ENCODE data around the gene ADCY10. TPM values are rescaled to one million over a fixed set of nuclear protein-coding genes. Genes with fewer than 3 reads are reported as not detected.
"Not testable (repeated sequence)": the region's sequence is repeated elsewhere in the genome, so short reads cannot be mapped to it uniquely, and the experiment has no call there.

Gene ADCY10
- total RNA-seq, 4 donors from 2014 or later = not detected

- Histone ChIP-seq H3K27me3 (no peaks in the 10 kb centered on the region), H3K36me3 (no peaks in the 10 kb centered on the region), H3K4me3 (no peak overlapping the region), H3K9me3 (no peaks in the 10 kb centered on the region), H3K4me1 (no peaks in the 10 kb centered on the region), H3K27ac (no peak overlapping the region)
- WGBS = 90% methylated on average over 5 of the region's 5 CpGs
- TF ChIP-seq EP300 (IDR thresholded peaks at IDR 0.05) (no peak), POLR2AphosphoS5 (IDR thresholded peaks at IDR 0.05) (no peak), POLR2A (IDR thresholded peaks at IDR 0.05) (no peak), CTCF (IDR thresholded peaks at IDR 0.05) (no peak)
- no peak for DNase-seq (ENCODE audit: low spot score in 2 of 2)
These were observed 81.2 kb downstream of the ADCY10 start for GRCh38 chr1:167832693-167833092.

- 77% methylated on average over 5 of the region's 5 CpGs for WGBS
- DNase-seq (ENCODE audit: low spot score in 2 of 2); H3K36me3 ChIP-seq; H3K27ac ChIP-seq; H3K4me1 ChIP-seq; H3K27me3 ChIP-seq; H3K4me3 ChIP-seq; H3K9me3 ChIP-seq: not testable (repeated sequence)
These were observed 83.3 kb downstream of the ADCY10 start for GRCh38 chr1:167830668-167831067.

- no peaks in the 10 kb centered on the region for H3K36me3 ChIP-seq
- DNase-seq (ENCODE audit: low spot score in 2 of 2) = no peak
- no peaks in the 10 kb centered on the region for H3K27me3 ChIP-seq
- no peaks in the 10 kb centered on the region for H3K9me3 ChIP-seq
- no peaks in the 10 kb centered on the region for H3K4me1 ChIP-seq
- TF ChIP-seq POLR2A (IDR thresholded peaks at IDR 0.05) = no peak
- TF ChIP-seq EP300 (IDR thresholded peaks at IDR 0.05) = no peak
- TF ChIP-seq POLR2AphosphoS5 (IDR thresholded peaks at IDR 0.05) = no peak
- no peak for TF ChIP-seq CTCF (IDR thresholded peaks at IDR 0.05)
- 52% methylated on average over 2 of the region's 2 CpGs for WGBS
- H3K4me3 ChIP-seq = no peak overlapping the region
- H3K27ac ChIP-seq = no peak overlapping the region
These were observed 84.1 kb downstream of the ADCY10 start for GRCh38 chr1:167829868-167830267.

GRCh38 chr1:167826127-167826526 lies 87.8 kb downstream of the ADCY10 start:
- H3K27me3 ChIP-seq = no peaks in the 10 kb centered on the region
- TF ChIP-seq POLR2AphosphoS5 (IDR thresholded peaks at IDR 0.05) = no peak
- TF ChIP-seq EP300 (IDR thresholded peaks at IDR 0.05) = no peak
- no peak for TF ChIP-seq CTCF (IDR thresholded peaks at IDR 0.05)
- no peak for TF ChIP-seq POLR2A (IDR thresholded peaks at IDR 0.05)
- no peaks in the 10 kb centered on the region for H3K4me1 ChIP-seq
- H3K4me3 ChIP-seq = no peak overlapping the region
- 84% methylated on average over 4 of the region's 4 CpGs for WGBS
- no peaks in the 10 kb centered on the region for H3K9me3 ChIP-seq
- no peak for DNase-seq (ENCODE audit: low spot score in 2 of 2)
- no peak overlapping the region for H3K27ac ChIP-seq
- no peaks in the 10 kb centered on the region for H3K36me3 ChIP-seq

- no peak overlapping the region for H3K27ac ChIP-seq
- no peak overlapping the region for H3K4me3 ChIP-seq
- H3K9me3 ChIP-seq = no peaks in the 10 kb centered on the region
- WGBS = 81% methylated on average over 4 of the region's 4 CpGs
- no peaks in the 10 kb centered on the region for H3K27me3 ChIP-seq
- TF ChIP-seq CTCF (IDR thresholded peaks at IDR 0.05) (no peak), EP300 (IDR thresholded peaks at IDR 0.05) (no peak), POLR2A (IDR thresholded peaks at IDR 0.05) (no peak), POLR2AphosphoS5 (IDR thresholded peaks at IDR 0.05) (no peak)
- no peak for DNase-seq (ENCODE audit: low spot score in 2 of 2)
- H3K4me1 ChIP-seq = no peaks in the 10 kb centered on the region
- H3K36me3 ChIP-seq = no peaks in the 10 kb centered on the region
These were observed 88.4 kb downstream of the ADCY10 start for GRCh38 chr1:167825419-167826079.
